Activated CD4-positive, alpha-beta T cell treated with anti-CD3 and anti-CD28 coated beads, Interleukin-2, amount 50 U/mL, for 48 hours (primary cell): Measurements from ENCODE around the gene TGM3.

Source experiments
- DNase-seq, 2 experiments: peaks; one replicate each; pipeline ENCODE4 v3.0.0-alpha.2; 2020

The TGM3 gene

DNA sequence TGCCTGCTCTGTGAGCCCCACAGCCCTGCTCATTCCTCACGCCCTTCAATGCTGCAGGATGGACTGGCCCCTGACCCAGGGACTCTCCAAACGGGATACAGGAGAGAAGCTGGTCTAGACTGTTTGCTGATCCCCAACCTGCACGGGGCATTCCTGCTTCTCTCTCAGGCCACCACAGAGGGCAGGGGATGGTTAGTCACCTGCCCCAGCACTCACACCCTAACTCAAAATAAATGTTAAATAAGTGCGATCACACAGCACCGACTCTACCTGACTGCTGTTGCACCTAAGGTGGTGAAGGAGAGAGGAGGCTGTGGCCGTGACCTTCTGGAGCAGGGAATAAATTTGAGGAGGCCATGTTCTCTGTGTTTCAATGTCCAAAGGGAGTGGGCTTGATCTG lies 45.0 kb downstream of the TGM3 start:
- DNase-seq: no peak

DNA sequence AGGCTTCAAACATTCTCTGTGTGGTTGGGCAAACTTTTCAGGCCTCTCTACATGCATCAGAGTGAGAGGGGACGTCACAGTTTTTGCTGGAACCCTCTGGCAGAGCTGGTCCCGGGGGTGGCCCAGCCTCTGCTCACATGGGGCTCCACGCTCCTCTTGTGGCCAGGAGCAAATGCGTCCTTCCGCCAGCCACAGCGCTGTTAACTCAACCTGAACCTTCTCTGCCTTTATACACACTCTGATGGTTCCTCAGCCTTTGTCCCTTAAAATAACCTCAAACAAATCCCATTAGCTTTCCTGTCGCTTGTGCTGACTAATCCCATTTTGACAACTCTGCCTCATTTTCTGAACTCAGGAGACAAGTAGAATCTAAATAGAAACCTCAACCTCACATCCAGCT lies 45.5 kb downstream of the TGM3 start:
- no peak for DNase-seq

DNA sequence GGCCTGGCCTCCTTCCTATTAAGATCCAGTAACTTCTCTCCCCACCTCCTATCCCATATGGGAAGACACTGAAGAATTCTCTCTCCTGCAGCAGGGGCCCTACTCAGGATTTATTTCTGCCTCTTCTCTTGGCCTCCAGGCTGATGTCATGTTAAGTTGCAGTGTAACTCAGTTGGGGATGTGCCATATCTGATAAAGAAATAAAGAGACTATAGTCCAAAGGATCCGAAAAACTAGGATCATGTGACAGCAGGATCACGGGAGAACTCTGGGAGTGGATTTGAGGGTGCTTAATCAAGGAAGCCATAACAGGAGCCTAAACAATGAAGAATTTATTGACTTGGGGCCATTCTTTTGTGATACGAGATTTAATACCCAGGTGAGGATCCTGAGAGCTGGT lies 46.4 kb downstream of the TGM3 start:
- no peak for DNase-seq

DNA sequence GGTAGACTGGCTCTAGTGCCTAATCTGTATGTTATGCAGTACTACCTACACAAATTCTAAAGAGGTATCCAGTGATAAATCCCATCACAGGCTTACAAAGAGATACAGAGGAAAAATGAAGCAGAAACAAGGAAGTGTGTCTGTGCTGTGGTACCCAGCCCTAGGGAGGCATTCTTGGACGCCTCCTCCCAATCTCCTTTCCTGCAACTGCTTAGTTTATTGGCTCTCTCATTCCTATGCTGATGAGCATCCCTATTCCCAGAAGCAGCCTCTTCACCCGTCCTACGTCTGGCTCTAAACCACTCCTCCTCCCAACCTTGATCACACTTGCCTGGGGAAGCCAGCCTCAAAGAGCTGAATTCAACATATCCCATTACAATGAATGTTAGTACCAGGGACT lies 50.4 kb downstream of the TGM3 start:
- no peak for DNase-seq

DNA sequence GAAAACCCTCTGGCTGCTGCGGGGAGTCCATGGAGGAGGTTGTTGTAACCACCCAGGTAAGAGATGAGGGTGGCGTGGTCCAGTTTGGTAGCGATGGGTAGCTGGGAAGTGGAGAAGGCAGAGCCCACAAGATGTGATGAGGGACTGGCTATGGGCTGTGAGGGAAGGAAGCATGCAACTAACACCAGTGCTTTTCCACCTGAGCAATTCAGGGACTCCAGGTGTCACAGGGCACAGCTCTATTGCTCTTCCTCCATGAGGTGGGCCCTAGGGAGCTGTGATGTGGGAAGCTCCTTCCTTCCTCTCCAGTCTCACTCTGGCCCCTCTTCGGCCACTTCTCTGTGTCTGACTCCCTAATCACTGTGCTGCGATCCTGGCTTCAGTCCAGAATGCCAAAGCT lies 52.5 kb downstream of the TGM3 start:
- DNase-seq: no peak

DNA sequence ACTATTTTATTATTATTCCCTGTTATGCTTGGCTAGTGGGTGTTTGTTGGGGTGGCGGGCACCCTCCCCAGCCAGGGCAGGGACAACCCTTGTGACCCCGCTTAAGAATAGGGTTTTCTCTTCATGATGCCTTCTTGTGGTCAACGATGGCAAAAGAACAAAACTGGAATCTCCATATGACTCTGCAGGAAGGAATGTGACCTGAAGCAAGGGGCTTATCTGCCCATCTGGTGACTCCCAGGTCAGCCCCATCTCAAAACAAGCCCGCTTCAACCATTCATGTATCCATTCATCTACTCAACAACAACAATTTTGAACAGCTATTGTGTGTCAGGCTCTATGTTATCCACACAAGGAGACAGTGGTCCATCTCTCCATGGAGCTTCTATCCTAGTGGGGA lies 54.0 kb downstream of the TGM3 start:
- no peak for DNase-seq

DNA sequence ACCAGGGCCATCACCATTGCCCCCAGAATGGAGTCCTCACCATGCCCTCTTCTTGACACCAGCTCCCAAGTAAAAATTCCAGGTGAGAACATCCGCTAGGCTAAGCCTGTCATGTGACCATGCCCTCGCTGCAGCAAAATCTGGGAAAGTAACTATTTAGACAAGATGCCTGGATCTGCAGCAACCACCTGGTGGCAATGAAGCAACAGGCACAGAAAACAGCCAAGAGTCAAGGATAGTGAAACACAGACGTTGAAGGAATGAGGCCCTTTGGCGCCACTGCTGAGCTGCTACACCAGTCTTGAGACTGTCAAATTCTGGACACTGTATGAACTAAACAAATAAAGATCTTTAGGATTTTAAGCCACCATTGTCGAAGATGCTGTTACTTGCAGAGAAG lies 54.8 kb downstream of the TGM3 start:
- no peak for DNase-seq

DNA sequence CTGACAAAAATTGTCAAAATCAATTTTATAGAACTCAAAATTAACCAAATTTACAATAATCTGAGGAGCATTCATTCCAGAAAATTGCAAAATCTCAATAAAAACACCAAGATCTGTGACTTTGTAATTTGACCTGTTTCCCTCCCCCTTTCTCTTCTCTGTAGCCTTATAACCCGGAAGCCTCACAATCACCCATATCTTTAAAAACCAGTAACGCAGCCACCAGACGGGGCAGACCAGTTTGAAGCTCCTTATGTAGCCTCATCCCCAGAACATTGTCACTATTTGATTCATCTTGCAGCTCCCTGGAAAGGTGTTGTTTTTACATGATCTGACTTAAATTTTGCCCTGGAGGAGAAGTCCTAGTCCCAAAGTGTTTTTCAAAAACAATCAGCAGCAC lies 57.4 kb downstream of the TGM3 start:
- no peak for DNase-seq

DNA sequence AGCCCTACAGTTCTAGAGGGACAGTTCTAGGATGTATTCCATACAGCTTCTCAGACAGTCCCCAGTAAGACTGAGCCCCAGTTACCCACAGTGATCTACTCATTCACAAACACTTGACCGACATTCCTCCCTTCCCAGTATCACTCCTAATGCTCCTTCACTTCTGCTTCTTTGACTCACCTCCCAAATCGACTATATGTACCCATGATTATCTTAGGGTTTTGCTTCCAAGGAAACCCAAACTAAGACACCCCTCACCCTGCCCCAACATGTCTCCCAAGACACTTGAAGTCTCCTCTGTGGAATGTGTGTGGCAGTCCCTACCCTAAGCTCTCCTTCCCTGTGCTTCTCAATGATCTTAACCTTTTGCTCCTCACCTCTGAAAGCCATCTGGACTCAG lies 61.3 kb downstream of the TGM3 start:
- no peak for DNase-seq

DNA sequence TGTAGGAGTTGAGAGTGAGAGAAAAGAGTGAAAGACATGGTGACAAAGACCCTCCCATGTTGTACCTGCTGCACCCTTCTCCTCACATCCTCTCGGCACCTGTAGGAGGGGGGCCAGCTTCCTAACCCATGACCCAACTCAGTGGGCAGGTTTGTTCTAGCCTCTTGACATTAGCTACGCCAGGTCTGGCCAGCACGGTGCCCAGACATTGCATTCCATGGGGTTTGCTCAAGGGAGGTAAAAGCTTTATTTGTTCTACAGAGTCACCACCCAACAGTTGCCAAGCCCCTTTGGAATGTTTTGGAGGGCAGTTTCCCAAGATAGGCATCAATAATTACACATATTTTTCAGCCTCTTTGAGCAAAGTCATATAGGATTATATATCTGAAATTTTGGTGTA lies 62.2 kb downstream of the TGM3 start:
- DNase-seq: no peak

DNA sequence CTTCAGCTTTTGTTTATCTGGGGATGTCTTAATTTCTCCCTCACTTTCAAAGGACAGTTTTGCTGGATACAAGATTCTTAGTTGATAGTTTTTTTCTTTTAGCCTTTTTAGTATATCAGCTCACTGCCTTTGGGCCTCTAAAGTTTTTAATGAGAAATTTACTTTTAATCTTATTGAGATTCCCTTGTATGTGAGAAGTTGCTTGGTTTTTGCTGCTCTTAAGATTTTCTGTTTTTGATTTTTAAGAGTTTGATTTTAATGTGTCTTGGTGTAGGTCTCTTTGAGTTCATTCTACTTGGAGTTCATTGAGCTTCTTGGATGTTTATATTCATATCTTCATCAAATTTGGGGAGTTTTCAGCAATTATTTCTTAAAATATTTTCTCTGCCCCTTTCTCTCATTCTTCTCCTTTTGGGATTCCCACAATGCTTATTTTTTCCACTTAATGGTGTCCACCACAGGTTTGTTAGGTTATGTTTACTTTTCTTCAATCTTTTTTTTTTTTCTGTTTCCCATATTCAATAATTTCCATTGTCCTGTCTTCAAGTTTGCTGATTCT lies 65.3 kb downstream of the TGM3 start:
- DNase-seq: no peak

DNA sequence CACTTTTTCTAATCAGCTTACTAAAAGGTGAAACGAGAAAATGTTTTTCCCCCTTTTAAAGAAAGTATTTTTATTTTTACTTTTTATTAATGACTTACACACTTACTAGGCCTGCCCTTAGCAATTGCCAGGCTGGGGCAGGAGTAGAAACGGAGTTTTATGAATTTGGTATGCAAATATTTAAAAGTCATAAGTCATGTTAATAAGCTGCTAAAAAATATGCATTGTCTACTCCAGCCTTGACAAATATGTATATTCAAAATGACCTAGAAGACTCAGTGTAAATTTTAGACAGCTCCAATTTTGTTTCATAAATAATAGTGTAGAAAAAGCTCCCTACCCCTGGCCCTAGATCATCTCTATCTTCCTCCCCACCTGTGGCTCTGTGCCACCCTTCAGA lies 67.4 kb downstream of the TGM3 start:
- no peak for DNase-seq

DNA sequence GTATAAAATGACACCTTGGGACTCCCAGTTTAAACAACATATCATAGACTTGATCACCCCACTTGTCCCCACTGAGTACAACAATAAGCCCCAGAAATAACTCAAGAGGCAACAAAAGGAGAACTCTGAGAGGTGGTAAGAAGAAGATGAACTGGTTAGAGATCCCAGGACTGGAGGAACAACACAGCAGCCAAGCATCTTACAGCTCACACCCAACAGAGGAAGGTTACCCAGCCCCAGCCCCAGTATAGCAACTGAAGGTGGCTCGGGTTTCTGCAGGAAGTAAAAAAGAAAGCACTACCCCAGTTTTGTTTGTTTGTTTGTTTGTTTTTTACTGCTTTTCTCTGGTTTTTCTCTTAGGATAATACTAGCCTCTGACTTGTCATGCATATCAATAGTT lies 67.8 kb downstream of the TGM3 start:
- no peak for DNase-seq

DNA sequence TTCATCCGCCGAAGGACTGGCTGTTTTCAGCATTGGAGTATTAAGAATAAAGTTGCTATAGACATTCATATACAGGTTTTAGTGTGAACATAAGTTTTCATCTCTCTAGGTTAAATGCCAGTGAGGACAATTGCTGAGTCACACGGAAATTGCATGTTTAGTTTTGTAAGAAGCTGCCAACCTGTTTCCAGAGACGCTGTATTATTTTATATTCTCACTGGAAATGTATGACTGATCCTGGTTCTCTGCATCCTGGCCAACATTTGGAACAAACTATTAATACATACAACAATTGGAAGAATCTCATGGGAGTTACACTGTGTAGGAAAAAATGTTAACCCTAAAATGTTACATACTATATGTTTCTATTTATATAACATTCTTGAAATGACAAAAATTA lies 68.2 kb downstream of the TGM3 start:
- no peak for DNase-seq

DNA sequence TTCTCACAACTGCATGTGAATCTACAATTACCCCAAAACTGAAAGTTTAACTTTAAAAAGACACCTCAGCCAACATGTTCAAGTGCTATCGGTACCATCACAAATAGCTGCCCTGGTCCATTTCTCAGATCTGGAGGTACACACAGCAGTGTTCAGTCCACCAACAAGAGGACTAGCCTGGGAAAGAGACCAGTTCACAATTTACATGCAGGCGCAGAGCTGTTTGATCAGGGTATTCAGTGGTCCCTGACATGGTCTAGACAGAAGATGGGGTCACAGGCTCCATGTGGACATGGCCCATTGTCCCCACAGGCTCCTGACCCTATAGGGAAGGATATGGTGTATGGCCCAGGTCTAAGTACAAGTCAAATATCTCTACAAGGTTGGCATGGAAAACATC lies 69.3 kb downstream of the TGM3 start:
- DNase-seq: no peak

DNA sequence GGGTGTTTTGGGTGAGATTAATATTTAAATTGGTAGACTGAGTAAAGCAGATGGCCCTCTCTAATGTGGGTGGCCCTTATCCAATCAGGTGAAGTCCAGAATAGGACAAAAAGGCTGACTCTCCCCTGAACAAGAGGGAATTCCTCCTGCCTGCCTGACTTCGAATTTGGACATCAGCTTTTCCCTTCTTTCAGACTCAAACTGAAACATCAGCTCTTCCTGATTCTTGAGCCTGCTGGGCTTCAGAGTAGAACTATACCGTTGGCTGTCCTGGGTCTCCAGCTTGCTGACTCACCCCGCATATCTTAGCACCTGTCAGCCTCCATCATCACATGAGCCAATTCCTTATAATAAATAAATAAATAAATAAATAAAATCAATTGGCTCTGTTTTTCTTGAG lies 69.9 kb downstream of the TGM3 start:
- DNase-seq: no peak

DNA sequence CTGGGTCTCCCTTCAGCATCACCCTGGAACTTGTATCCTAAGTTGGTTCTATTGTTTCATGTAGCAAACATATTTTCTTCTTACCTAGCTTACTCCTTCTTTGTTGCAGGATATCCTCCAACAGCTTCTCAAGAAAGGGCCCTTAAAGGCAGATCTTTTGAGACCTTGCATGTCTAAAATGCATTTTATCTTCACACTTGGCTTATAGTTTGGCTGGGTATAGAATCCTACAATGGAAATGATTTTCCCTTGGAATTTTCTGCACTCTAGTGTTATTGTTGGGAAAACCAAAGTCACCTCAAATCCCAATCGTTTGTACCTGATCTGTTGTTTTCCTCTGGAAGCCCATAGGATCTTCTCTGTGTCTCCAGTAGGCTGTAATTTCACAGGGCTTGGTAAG lies 72.8 kb downstream of the TGM3 start:
- DNase-seq: no peak

DNA sequence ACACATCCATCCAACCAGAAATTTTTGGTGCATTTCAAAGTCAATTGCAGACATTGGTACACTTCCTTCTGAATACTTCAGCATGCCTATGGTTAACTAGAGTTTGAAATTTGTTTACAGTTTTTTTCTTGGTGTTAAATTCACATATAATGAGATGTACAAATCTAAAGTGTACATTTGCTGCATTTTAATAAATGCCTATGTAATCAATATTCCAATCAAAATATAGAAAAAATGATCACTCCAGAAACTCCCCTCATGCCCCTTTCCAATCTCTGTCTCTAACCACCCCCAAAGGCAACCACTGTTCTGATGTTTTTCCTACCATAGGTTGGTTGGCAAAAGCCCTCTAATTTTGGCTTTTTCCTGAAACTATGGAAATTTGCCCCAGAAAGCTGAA lies 77.3 kb downstream of the TGM3 start:
- DNase-seq: no peak

DNA sequence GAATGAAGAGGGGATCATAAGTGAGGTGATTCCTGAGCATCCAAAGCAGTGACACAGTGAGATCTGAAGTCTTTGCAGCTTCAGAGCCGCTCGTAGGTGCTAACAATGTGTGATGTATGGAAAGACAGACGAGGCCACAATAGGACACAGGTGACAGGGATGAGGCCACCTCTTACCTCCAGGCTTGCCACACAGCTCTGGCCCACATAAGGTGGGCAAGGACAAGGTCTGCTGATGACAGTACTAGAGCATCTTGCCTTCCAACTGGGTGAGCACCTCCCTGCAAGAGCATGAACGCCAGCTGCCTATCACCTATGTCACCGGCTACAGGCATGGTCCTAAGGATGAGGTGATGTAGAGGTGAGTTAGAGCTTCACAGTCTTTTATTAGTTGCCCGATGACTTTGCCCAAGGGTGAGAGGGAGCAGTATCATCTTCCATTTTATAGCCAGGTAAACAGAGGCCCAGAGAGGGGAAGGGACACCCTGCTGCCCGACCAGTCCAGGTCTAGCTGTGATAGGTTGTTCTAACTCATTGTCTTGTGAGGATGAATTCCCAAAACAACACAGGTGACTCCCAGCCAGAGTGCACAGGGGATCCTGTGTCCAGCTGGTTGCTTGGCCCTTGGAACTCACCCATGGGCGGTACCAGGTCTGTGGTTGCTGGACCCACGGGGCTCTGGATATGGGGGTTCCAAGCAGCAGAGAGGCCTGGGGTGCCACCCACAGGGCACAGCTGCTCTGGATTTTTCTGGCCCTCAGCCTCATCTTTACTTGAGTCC lies 78.7 kb downstream of the TGM3 start:
- no peak for DNase-seq

DNA sequence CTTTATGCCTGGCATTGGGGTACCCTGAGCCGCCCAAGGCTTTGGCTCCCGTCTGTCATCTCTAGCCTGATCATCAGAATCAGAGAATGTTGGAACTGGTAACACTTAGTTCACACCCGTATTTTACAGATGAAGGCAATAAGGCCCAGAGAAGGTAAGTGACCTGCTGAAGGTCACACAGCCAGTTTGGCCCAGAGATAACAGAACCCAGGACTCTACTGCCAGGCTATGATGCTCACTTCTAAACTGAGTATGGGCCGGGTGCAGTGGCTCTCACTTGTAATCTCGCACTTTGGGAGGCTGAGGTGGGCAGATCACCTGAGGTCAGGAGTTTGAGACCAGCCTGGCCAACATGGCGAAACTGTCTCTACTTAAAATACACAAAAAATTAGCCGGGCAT lies 83.1 kb downstream of the TGM3 start:
- no peak for DNase-seq

DNA sequence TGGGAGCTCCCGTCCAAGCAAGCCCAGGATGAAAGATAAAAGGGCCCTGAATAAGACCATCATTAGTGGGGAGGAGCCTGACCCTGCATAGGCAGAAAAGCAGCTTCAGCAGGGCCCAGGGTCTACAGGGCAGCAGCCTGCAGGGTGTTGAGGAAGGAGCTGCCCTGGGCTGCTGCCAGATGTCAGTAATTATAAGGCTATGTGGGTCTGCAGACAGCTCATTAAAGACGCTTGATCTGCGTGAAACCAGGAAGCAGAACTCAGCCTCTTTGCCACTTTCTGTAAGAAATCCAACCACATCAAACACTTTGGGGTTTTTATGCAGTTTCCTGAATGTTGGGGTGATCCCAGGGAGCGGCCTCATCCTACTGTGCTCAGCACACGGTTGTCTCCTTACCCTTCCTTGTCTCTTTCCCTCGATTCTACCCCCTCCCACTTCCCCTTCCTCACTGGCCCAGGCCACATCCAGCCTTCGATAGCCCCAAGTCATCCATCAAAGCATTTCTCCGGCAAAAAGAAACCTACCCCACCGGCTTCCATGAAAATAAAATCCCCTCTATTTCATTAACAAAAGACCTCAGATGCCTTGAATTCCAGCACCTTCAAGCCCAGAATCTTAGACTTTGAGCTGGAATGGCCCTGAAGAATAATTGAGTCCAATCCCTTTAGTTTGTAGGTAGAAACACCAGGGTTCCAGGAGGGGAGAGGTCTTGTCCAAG lies 83.9 kb downstream of the TGM3 start:
- DNase-seq: peak; percentile 3 to 12

DNA sequence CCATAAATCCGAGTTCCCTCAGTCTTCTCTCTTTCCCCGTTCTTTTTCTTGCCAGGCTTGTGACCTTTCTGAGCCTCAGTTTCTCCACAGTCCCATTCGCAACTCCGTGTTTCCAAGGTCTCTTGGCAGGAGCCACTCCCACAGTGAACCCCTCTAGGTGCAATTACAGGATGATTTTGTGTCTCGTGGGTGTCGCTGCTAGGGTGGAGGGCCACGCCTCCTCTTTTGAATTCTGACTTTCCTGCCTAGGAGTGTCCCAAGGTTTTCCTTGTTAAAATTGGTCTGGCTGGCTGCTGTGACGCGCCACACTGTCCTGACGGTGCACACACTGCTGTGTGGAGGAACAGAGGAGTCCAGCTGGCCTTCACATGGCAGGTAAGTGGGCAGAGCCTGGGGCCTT lies 84.8 kb downstream of the TGM3 start, which contains the start of gene TGM6:
Gene TGM6, plus strand, starts transcription at position 301 of the 400 bp plus-strand sequence. Its CDS starts 68 bp downstream, at position 369.
- no peak for DNase-seq

DNA sequence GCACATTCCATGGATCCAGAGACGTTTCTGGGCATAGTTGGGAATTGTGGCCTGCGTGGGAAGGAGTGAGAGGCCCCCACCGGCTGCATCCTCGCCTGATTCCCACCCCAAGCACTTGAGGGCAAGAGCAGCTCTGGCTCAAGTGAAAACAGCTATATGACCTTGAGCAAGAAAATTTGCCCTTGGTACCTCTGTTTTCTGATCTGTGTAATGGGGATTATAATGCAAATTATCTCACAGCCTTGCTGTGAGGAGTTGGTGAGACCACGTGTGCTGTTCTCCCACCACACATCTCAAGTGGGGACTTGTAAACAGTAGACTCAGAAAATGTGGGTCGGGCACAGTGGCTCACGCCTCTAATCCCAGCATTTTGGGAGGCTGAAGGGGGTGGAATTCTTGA lies 85.5 kb downstream of the TGM3 start:
- no peak for DNase-seq

DNA sequence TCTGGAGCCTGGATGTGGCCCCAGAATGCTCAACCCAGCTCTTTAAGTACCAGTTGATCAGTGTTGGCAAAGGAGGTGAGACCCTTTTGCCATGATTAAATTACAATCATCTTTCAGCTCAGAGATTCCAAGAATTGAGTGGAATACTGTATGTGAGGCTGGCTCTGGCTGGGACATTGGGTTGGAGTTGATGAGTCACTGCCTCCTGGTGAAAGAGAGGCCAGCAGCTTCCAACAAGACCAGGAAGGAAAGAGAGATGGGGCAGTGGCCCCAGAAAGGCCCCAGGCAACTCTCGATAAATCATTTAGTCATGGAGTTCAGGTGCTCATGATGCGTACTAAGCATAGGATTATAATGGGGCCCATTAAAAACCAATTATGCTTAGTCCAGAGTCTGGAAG lies 87.0 kb downstream of the TGM3 start:
- DNase-seq: no peak
